D341Med (cell line): Measurements from ENCODE around the gene GAL3ST3.
A peak's percentile ranks its signal among the peaks of the same experiment; 100 is the strongest.
"Not testable (repeated sequence)": the region's sequence is repeated elsewhere in the genome, so short reads cannot be mapped to it uniquely, and the experiment has no call there.

Source experiments
- DNase-seq: peaks from one replicate; pipeline ENCODE4 v3.0.0; 2012; ENCODE audit warnings: low spot score

The GAL3ST3 gene

GRCh38 chr11:66012946-66013761, 35.8 kb downstream of the GAL3ST3 start:
- no peak for DNase-seq

GRCh38 chr11:66012371-66012945, 36.5 kb downstream of the GAL3ST3 start:
- DNase-seq = no peak

- peak; percentile 28 for DNase-seq
These were observed 37.1 kb downstream of the GAL3ST3 start, which contains the start of gene CST6 for GRCh38 chr11:66011785-66012303. TSS of gene CST6 (plus strand) at chr11:66012008. CDS start at chr11:66012045, 37 bp downstream.

- DNase-seq = no peak
These were observed 37.6 kb downstream of the GAL3ST3 start for GRCh38 chr11:66011239-66011784.

- not testable (repeated sequence) for DNase-seq
These were observed 38.9 kb downstream of the GAL3ST3 start for GRCh38 chr11:66010036-66010435.

GRCh38 chr11:66008468-66009101, 40.4 kb downstream of the GAL3ST3 start:
- DNase-seq = peak; percentile 53

- no peak for DNase-seq
These were observed 40.9 kb downstream of the GAL3ST3 start for GRCh38 chr11:66008095-66008467.

- peak; percentile 73 for DNase-seq
These were observed 41.7 kb downstream of the GAL3ST3 start for GRCh38 chr11:66007201-66007634.

- peak; percentile 24 for DNase-seq
These were observed 42.1 kb downstream of the GAL3ST3 start for GRCh38 chr11:66006891-66007176.

GRCh38 chr11:66006134-66006890, 42.6 kb downstream of the GAL3ST3 start:
- no peak for DNase-seq

- no peak for DNase-seq
These were observed 44.8 kb downstream of the GAL3ST3 start for GRCh38 chr11:66004186-66004585.

GRCh38 chr11:66003291-66003690, 45.7 kb downstream of the GAL3ST3 start:
- DNase-seq = no peak

- peak; percentile 87 for DNase-seq
These were observed 46.2 kb downstream of the GAL3ST3 start for GRCh38 chr11:66002648-66003225.

- peak; percentile 89 for DNase-seq
These were observed 46.9 kb downstream of the GAL3ST3 start, which contains the start of the genes BANF1 and EIF1AD for GRCh38 chr11:66001942-66002647. TSS of gene BANF1 (plus strand) at chr11:66002503. CDS start at chr11:66003251, 748 bp downstream. TSS of gene EIF1AD (minus strand) at chr11:66002157. CDS start at chr11:66000389, 1,768 bp downstream.

GRCh38 chr11:65997286-65997685, 51.7 kb downstream of the GAL3ST3 start:
- no peak for DNase-seq

- DNase-seq = peak; percentile 68
These were observed 56.9 kb downstream of the GAL3ST3 start for GRCh38 chr11:65992056-65992455.
